Fibroblast of pulmonary artery (primary cell): ENCODE results near the gene PSMD6.

ENCODE experiments used
- DNase-seq: peaks from one replicate; pipeline ENCODE4 v3.0.0-alpha.2; 2010; ENCODE audit warnings: low read depth
- H3K4me3 ChIP-seq: replicated peaks from 2 replicates; pipeline ENCODE4 v1.5.1; 2011; ENCODE audit warnings: low read depth, mild to moderate bottlenecking, control low read depth, low read length, moderate library complexity
- CTCF ChIP-seq: IDR thresholded peaks from 2 replicates; pipeline ENCODE4 v1.5.1; 2011; ENCODE audit warnings: mild to moderate bottlenecking, control low read depth, low read length, inconsistent platforms; ENCODE audit errors: missing control alignments

Gene PSMD6

GRCh38 chr3:63970631-63971475 lies 52.4 kb downstream of the PSMD6 start:
- H3K4me3 ChIP-seq: no peak overlapping the region
- DNase-seq: no peak
- no peak for TF ChIP-seq CTCF

GRCh38 chr3:63969876-63970275 lies 53.4 kb downstream of the PSMD6 start:
- H3K4me3 ChIP-seq: no peak overlapping the region
- TF ChIP-seq CTCF: no peak
- DNase-seq: no peak

- peak overlapping the region; percentile 2 for H3K4me3 ChIP-seq
- no peak for TF ChIP-seq CTCF
- DNase-seq: no peak
Measured at GRCh38 chr3:63968612-63969350, 54.5 kb downstream of the PSMD6 start.

- peak overlapping the region; percentile 28 for H3K4me3 ChIP-seq
Measured at GRCh38 chr3:63967675-63968611, 55.4 kb downstream of the PSMD6 start.

GRCh38 chr3:63966871-63967270 lies 56.4 kb downstream of the PSMD6 start:
- no peak for TF ChIP-seq CTCF
- no peak for DNase-seq
- no peak overlapping the region for H3K4me3 ChIP-seq

More at GRCh38 chr3:63967675-63968611, 55.4 kb downstream of the PSMD6 start:
- TF ChIP-seq CTCF: no peak
- peak; percentile 77 for DNase-seq

GRCh38 chr3:63966007-63966406 lies 57.3 kb downstream of the PSMD6 start:
- DNase-seq: no peak
- no peak overlapping the region for H3K4me3 ChIP-seq
- TF ChIP-seq CTCF: no peak
